Right cardiac atrium (tissue), 5 donors: ENCODE measurements around the gene ZFP90. TPM values are rescaled to one million over a fixed set of nuclear protein-coding genes. Genes with fewer than 3 reads are reported as not detected.
"Not testable (repeated sequence)": the region's sequence is repeated elsewhere in the genome, so short reads cannot be mapped to it uniquely, and the experiment has no call there.

ENCODE experiments used
- ATAC-seq, 2 donors: fragments of 200-7000 bp; cut with Tn5 transposase; one replicate each; pipeline versions ENCODE4 v1.8.0 to v1.9.1; 2020; ENCODE audit warnings: moderate library complexity in 2 of 2, mild to moderate bottlenecking in 1 of 2
- DNase-seq, 3 donors: peaks; one replicate each; pipeline ENCODE4 v3.0.0-alpha.2; 2020
- H3K27ac ChIP-seq: one replicate; pipeline ENCODE4 v1.5.1; 2013; ENCODE audit warnings: mild to moderate bottlenecking, low read length, control low read depth, moderate library complexity
- H3K27me3 ChIP-seq: one replicate; pipeline ENCODE4 v1.6.1; 2013; ENCODE audit not compliant: control insufficient read depth, insufficient read depth
- H3K4me1 ChIP-seq: one replicate; pipeline ENCODE4 v1.6.1; 2013; ENCODE audit warnings: low read length; ENCODE audit not compliant: control insufficient read depth, insufficient read depth
- H3K4me3 ChIP-seq: one replicate; pipeline ENCODE4 v1.5.1; 2013; ENCODE audit warnings: low read length, control low read depth
- H3K9me3 ChIP-seq: one replicate; pipeline ENCODE4 v1.6.1; 2013; ENCODE audit warnings: low read length; ENCODE audit not compliant: control insufficient read depth
- WGBS: extraction: QIAGEN DNeasy Blood & Tissue Kit; methylation state at CpG from one replicate; pipeline ENCODE4 v1.1.7; 2013; 5-methylcytosine and 5-hydroxymethylcytosine counted together
- intact Hi-C, 4 donors: fragments of 100-400 bp; cut with DNase I; formaldehyde crosslinking; loops; one replicate each; pipeline versions ENCODE4 v1.11.0 to v1.14.0; 2022 to 2023
- long read RNA-seq, 4 donors: library from polyadenylated mRNA; unstranded; transcript quantifications; one replicate each; pipeline ENCODE4 v2.0.0, GENCODE V29; 2020 to 2021
- polyA plus RNA-seq: library from polyadenylated mRNA; stranded (reverse); fragments of 200-250 nt; gene quantifications from one replicate; pipeline ENCODE4 v1.2.3, GENCODE V29; 2013
- total RNA-seq, 4 donors: library from RNA; stranded (reverse); fragmentation: NEBNext Ultra II Directional; extraction: Animal tissue kit (Norgen Biotek cat#: 25700); gene quantifications; one replicate each; pipeline ENCODE4 v1.2.1, GENCODE V29; 2021
- donor health status: healthy with polysubstance abuse.
- donor health status: DM: no; HTN: yes; CAD: no.
- donor health status: DM: no; HTN: no; CAD: no.
- donor health status: DM: no; HTN: yes; CAD: no; lungs with severe emphysema.
- donor health status: DM: yes; HTN: yes; CAD: no.

Gene ZFP90
- 10 to 100 TPM; 12.2 to 14.3 (median 12.5) TPM for total RNA-seq
- 8.4 TPM for polyA plus RNA-seq
- long read RNA-seq, donor 1, full-length matches to known transcripts, result 2 of 4 reads
- long read RNA-seq, donor 1, partial matches to known transcripts, result 0 of 4 reads
- long read RNA-seq, donor 1, other reads (novel, unspliced or antisense), result 2 of 4 reads
- long read RNA-seq, donor 2, full-length matches to known transcripts, result 4 of 8 reads
- long read RNA-seq, donor 2, partial matches to known transcripts, result 0 of 8 reads
- long read RNA-seq, donor 2, other reads (novel, unspliced or antisense), result 4 of 8 reads
- long read RNA-seq, donor 3, full-length matches to known transcripts, result 9 of 17 reads
- long read RNA-seq, donor 3, partial matches to known transcripts, result 0 of 17 reads
- long read RNA-seq, donor 3, other reads (novel, unspliced or antisense), result 8 of 17 reads
- long read RNA-seq, donor 4, full-length matches to known transcripts, result 2 of 5 reads
- long read RNA-seq, donor 4, partial matches to known transcripts, result 0 of 5 reads
- long read RNA-seq, donor 4, other reads (novel, unspliced or antisense), result 3 of 5 reads

DNA sequence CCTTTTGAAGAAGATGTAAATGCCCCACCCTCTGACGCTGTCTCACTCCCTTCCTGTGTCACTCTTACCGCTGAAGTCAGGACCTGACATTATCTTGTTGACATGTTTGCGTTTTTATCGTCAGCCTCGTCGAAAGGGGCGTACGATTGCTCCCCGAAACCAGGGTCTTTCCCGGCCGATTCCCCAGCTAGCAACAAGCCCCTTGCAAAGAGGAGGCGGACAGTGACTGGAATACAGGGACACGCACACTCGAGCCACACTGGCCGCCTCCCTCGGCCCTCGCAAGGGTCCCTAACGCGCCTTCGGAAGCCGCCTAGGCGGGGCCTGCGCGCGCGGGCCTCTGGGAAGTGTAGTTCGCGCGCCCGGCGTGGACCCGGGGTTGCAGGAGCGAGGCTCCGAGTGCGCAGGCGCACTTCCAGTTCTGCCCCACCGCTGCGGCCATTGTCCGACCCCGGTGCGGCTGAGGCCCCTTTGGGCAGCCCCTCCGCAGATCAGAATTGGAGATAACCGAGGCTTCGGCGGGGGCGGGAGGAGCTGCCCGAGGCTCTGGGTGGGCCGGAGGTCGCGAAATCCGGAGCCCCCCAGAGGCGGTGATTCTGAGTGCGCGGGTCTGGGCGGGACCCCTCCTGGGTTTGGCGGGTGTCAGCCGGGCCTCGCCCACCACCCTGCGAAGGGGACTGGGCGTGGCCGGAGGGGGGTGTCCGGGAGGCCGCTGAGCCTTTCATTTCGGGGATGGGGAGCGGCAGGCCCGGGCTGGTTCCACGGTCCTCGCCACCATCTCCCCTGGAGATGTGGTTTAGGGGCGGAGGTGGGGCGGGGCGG lies at the start of gene ZFP90:
Gene ZFP90, plus strand, starts transcription at position 412 of the 822 bp plus-strand sequence. CDS start 502 bp downstream, outside the sequence.
- Histone ChIP-seq H3K4me1 (no peaks in the 10 kb centered on the region), H3K27ac (peak within 1 kb of the TSS; percentile 34), H3K27me3 (no peaks in the 10 kb centered on the region), H3K4me3 (peak within 1 kb of the TSS; percentile 93), H3K9me3 (no peaks in the 10 kb centered on the region)
- intact Hi-C loops, result loop anchor here in 1 of 4 donors (10.0 kb wide), 1 partner anchor 306 kb away; the partner anchor contains the start of gene TANGO6
- peak; percentile 93 to 98 (median 96) for DNase-seq
- ATAC-seq, result peak; percentile 99 to 100
- WGBS, result under 1% methylated on average over 71 of the region's 71 CpGs

DNA sequence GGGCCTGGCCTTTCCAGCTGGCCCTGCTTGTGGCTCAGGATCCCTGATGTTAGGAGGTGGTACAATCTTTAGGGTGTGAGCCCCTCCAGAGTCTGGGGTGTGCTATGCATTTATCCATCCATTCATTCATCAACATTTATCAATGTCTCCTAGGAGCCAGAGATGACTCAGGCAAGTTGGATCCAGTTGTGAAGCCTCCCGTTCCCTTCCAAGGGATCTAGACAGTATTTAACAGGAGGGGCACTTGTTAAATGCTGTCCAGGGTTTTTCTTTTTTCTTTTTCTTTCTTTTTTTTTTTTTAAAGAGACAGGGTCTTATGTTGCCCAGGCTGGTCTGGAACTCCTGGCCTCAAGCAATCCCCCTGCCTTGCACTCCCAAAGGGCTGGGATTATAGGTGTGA lies 48.7 kb upstream of the ZFP90 start:
- WGBS, result 67% methylated on average over 1 of the region's 1 CpG
- Histone ChIP-seq H3K4me1 (no peaks in the 10 kb centered on the region), H3K9me3 (no peaks in the 10 kb centered on the region), H3K4me3 (no peak overlapping the region), H3K27ac (no peak overlapping the region), H3K27me3 (no peaks in the 10 kb centered on the region)
- intact Hi-C loops, result no loop called here
- no peak for DNase-seq
- no peak for ATAC-seq

DNA sequence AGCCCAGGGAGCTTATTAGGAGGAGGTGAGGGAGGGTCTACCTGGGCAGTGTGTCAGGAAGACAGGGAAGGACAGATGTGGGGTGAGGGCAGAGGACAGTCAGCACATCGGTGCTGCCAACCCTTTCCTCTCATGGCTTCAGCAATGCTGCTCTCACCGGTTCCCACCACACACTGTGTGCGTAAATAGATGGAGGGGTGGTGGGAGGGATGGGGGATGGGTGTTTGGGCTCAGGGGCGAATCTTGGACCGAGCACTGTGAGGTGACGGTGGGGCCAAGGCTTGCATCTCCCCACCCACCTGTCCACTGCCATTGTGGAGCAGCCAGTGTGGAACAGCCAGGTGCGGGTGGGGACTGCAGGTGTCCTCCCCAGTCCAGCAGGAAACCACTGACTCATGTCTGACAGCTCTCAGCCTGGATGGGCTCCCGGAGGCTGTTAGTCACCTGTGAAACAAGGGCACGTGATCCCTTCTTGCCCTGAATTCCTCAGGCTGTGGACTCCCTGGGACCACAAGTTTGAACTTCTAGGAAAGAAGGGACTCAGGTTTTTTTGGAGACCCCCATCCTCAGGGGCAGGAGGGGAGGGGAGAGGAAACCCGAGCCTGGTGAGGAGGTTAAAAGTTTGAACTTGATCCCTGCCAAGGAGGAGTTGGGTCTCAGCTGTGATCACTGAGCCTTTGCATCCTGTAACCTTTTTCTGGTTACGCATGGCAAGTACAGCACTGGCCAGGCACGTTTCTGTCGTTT lies 48.1 kb upstream of the ZFP90 start:
- 54% methylated on average over 13 of the region's 13 CpGs for WGBS
- peak in 1 of 2 donors; percentile 17 for ATAC-seq
- intact Hi-C loops, result no loop called here
- H3K27ac ChIP-seq, result no peak overlapping the region
- H3K4me3 ChIP-seq, result no peak overlapping the region
- no peak for DNase-seq
- no peaks in the 10 kb centered on the region for H3K27me3 ChIP-seq
- H3K9me3 ChIP-seq, result no peaks in the 10 kb centered on the region
- H3K4me1 ChIP-seq, result no peaks in the 10 kb centered on the region

DNA sequence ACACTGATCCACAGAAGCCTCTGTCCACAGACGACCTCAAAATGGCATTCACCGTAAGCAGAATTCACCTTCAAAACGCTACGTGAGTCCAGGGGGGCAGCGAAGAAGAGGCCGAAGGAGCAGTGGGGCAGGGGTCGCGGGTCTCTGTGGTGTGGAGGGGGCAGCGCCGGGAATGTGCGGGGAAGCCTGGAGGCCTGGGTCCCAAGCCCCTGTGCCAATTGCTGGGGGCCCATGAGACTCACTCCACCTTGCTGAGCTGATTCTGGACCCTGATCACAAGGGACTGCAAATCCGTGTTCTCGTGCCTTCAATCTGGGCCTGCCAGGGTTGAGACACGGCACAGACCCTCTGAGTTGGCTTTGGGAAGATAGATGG lies 47.5 kb upstream of the ZFP90 start:
- no peaks in the 10 kb centered on the region for H3K4me1 ChIP-seq
- no peak for DNase-seq
- ATAC-seq, result no peak
- H3K9me3 ChIP-seq, result no peaks in the 10 kb centered on the region
- no peak overlapping the region for H3K27ac ChIP-seq
- no peak overlapping the region for H3K4me3 ChIP-seq
- no peaks in the 10 kb centered on the region for H3K27me3 ChIP-seq
- WGBS, result 82% methylated on average over 14 of the region's 14 CpGs
- intact Hi-C loops, result no loop called here

DNA sequence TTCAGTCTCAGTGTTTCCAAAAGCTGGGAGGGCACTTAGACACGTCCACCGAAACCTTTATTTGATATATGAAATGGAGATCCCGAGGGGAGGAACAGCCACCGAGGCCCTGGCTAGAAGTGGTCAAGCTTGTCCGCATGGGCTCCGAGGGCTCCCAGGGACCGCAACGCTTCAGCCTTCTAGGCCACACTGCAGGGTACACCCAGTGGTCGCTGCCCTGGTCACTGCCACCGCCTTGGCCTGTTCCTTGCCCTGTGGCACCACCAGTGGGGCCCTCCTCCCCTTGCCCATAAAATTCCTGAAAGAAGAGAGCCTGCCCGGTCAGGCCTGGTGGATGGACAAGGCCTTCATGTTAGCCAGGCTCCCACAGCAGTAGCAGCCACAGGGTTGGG lies 46.9 kb upstream of the ZFP90 start:
- no peak for DNase-seq
- Histone ChIP-seq H3K4me3 (no peak overlapping the region), H3K27ac (no peak overlapping the region), H3K9me3 (no peaks in the 10 kb centered on the region), H3K4me1 (no peaks in the 10 kb centered on the region), H3K27me3 (no peaks in the 10 kb centered on the region)
- intact Hi-C loops, result no loop called here
- WGBS, result 88% methylated on average over 11 of the region's 11 CpGs
- no peak for ATAC-seq

DNA sequence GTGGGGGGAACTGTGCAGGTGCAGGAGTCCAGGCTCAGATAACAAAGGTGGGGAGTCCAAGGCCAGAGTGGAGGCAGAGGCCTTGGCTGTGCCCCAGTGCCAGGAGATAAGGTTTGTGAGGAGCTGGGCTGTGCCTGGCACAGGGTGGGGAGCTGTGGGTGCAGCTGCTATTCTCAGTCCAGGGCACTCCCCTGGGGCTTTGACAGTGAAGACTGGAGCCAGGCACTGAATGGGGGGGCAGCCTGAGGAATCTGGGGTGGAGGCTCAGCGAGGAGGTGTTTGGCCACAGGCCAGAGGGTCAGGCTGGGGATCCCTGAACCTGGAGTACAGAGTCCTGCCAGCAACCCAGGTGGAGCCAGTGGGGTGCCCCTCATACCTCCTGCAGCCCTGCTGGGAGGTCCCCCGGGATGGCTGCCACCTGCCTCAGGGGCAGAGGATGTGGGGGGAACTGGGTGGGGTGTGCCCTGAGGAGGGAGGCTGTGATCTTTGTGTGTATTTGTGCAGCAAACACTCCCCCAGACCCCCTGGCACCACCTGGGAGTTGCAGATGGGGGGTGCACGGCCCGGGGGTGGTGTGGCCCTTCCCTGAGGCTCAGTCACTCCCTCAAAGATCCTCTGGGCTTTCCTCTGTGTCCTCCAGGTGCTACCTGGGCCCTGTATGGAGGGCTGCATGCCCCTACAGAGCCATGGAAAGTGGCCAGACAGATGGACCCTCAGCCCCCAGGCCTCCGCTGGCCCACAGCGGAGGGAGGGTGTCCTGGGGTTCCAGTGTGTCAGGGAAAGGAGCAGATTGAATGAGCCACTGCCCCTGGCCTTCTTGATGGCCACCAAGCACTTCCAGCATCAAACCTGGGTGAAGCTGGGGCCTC lies 46.3 kb upstream of the ZFP90 start:
- Histone ChIP-seq H3K27ac (no peak overlapping the region), H3K27me3 (no peaks in the 10 kb centered on the region), H3K4me3 (no peak overlapping the region), H3K9me3 (no peaks in the 10 kb centered on the region), H3K4me1 (no peaks in the 10 kb centered on the region)
- ATAC-seq (peak; percentile 41 to 56), DNase-seq (peak in 1 of 3 donors; percentile 49)
- intact Hi-C loops, result no loop called here
- 79% methylated on average over 6 of the region's 6 CpGs for WGBS

DNA sequence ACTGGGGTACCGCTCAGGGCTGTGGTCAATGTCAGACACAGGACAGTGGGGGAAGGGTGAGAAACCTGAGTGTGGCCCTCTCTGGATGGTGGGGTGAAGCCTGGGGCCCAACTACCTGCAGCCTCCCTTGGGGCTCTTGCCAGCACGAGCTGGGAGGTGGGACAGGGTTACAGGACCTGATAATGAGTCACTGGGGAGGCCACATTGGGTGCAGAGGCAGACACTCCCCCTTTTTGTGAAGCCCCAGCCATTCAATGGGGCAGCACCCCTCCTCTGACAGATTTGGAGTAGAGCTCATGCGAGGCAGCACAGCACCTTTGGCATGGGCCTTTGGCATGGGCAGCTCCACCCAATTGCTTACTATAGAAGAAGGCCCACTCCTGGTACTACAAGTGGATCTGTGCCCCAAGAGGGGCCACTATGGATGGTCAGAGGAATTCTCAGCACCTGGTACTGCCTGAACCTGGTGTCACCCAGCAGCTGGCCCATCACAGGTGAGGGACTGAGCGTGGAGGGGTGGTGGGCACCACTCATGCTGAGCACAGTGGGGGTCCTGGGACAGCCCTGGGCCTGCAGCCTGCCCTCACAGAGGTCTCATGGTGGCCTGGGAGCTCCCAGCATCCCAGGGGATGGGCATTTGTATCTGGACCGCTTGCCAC lies 45.5 kb upstream of the ZFP90 start:
- Histone ChIP-seq H3K27ac (no peak overlapping the region), H3K4me1 (no peaks in the 10 kb centered on the region), H3K27me3 (no peaks in the 10 kb centered on the region), H3K4me3 (no peak overlapping the region), H3K9me3 (no peaks in the 10 kb centered on the region)
- ATAC-seq, result no peak
- intact Hi-C loops, result no loop called here
- DNase-seq, result no peak
- 89% methylated on average over 5 of the region's 5 CpGs for WGBS

DNA sequence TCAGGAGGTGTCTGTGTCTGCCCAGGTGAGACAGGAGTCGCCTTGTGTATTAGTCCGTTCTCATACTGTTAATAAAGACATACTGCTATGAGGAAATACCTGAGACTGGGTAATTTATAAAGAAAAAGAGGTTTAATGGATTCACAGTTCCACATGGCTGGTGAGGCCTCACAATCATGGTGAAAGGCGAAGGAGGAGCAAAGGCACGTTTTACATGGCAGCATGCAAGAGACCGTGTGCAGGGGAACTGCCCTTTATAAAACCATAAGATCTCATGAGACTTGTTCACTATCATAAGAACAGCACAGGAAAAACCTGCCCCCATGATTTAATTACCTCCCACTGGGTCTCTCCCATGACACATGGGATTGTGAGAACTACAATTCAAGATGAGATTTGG lies 44.8 kb upstream of the ZFP90 start:
- H3K4me3 ChIP-seq, H3K27ac ChIP-seq, H3K4me1 ChIP-seq, H3K9me3 ChIP-seq, ATAC-seq, H3K27me3 ChIP-seq, intact Hi-C loops, DNase-seq: not testable (repeated sequence)
- WGBS, result 91% methylated on average over 5 of the region's 5 CpGs

DNA sequence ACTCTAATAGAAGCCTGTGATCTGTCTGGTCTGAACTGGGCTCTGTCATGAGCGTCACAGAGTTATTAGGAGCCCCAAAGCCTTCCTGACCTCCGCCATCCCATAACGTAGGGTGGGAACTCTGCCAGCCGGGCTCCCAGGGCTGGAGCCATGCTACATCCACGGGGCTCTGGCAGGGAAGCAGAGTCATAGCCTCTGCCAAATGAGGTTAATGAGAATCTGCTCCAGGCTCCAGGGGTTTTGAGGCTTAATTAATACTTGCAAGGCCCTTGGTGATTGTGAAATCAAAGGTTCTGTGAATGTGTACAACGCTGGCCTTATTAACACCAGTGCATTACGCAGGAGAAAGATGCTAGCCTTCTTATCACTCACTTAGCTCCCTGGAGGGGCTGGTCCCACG lies 42.4 kb upstream of the ZFP90 start:
- ATAC-seq (no peak), DNase-seq (no peak)
- WGBS, result 60% methylated on average over 8 of the region's 8 CpGs
- Histone ChIP-seq H3K4me1 (no peaks in the 10 kb centered on the region), H3K27me3 (no peaks in the 10 kb centered on the region), H3K4me3 (no peak overlapping the region), H3K27ac (no peak overlapping the region), H3K9me3 (no peaks in the 10 kb centered on the region)
- intact Hi-C loops, result no loop called here

DNA sequence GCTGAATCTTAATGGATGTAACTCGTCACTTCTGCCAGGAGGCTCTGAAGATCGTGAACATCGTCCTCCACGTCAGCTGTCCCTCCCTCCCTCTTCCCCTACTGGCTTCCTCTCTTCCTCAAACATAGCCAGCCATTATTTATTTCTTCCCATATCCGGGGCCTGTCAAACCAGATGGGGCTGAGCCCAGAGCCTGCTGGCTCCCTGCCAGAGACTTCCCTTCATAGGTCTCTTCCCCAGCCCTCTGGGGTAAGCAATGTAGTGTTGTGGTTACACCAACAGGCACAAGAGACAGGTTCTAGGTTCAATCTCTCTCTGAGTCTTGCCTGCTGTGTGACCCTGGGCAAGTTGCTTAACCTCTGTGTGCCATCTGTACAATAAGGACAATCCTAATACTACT lies 40.1 kb upstream of the ZFP90 start:
- no peak overlapping the region for H3K27ac ChIP-seq
- H3K9me3 ChIP-seq, result no peaks in the 10 kb centered on the region
- intact Hi-C loops, result no loop called here
- H3K4me3 ChIP-seq, result no peak overlapping the region
- no peaks in the 10 kb centered on the region for H3K27me3 ChIP-seq
- WGBS, result 30% methylated on average over 5 of the region's 5 CpGs
- DNase-seq (no peak), ATAC-seq (no peak)
- H3K4me1 ChIP-seq, result no peaks in the 10 kb centered on the region
